NCI-H1436 treated with DMSO at 0.1 percent for 48 hours (cell line): ENCODE measurements around the gene SLC39A11.
"Not testable (repeated sequence)": the region's sequence is repeated elsewhere in the genome, so short reads cannot be mapped to it uniquely, and the experiment has no call there.

ENCODE experiments used
- DNase-seq: peaks from one replicate; lab custom pipeline; 2025; lab: John Stamatoyannopoulos, UW

Gene SLC39A11

GRCh38 chr17:72714357-72714966 is 378.0 kb downstream of the SLC39A11 start:
- no peak for DNase-seq

- no peak for DNase-seq
Observed at GRCh38 chr17:72713701-72714100, 378.8 kb downstream of the SLC39A11 start.

GRCh38 chr17:72711521-72712310 is 380.8 kb downstream of the SLC39A11 start:
- DNase-seq, result no peak

GRCh38 chr17:72710834-72711233 is 381.7 kb downstream of the SLC39A11 start:
- no peak for DNase-seq

- no peak for DNase-seq
Observed at GRCh38 chr17:72710202-72710601, 382.3 kb downstream of the SLC39A11 start.

- not testable (repeated sequence) for DNase-seq
Observed at GRCh38 chr17:72708682-72709081, 383.8 kb downstream of the SLC39A11 start.

- DNase-seq, result no peak
Observed at GRCh38 chr17:72707881-72708280, 384.6 kb downstream of the SLC39A11 start.

GRCh38 chr17:72706396-72706981 is 386.0 kb downstream of the SLC39A11 start:
- no peak for DNase-seq

GRCh38 chr17:72705905-72706395 is 386.5 kb downstream of the SLC39A11 start:
- DNase-seq, result no peak

GRCh38 chr17:72702998-72703397 is 389.5 kb downstream of the SLC39A11 start:
- DNase-seq, result no peak

GRCh38 chr17:72702136-72702735 is 390.3 kb downstream of the SLC39A11 start:
- no peak for DNase-seq

GRCh38 chr17:72700226-72700625 is 392.3 kb downstream of the SLC39A11 start:
- DNase-seq, result no peak

- no peak for DNase-seq
Observed at GRCh38 chr17:72699545-72699944, 392.9 kb downstream of the SLC39A11 start.

GRCh38 chr17:72697602-72698146 is 394.8 kb downstream of the SLC39A11 start:
- no peak for DNase-seq

- DNase-seq, result no peak
Observed at GRCh38 chr17:72696721-72697120, 395.8 kb downstream of the SLC39A11 start.

- DNase-seq, result no peak
Observed at GRCh38 chr17:72696156-72696555, 396.3 kb downstream of the SLC39A11 start.

- no peak for DNase-seq
Observed at GRCh38 chr17:72693956-72694355, 398.5 kb downstream of the SLC39A11 start.

- no peak for DNase-seq
Observed at GRCh38 chr17:72693151-72693878, 399.2 kb downstream of the SLC39A11 start.

- DNase-seq, result no peak
Observed at GRCh38 chr17:72692676-72693075, 399.8 kb downstream of the SLC39A11 start.

- no peak for DNase-seq
Observed at GRCh38 chr17:72691586-72691985, 400.9 kb downstream of the SLC39A11 start.

GRCh38 chr17:72691017-72691416 is 401.5 kb downstream of the SLC39A11 start:
- no peak for DNase-seq

- DNase-seq, result no peak
Observed at GRCh38 chr17:72687886-72688285, 404.6 kb downstream of the SLC39A11 start.
